ENCODE measurements around the gene TNFAIP6.

DNA sequence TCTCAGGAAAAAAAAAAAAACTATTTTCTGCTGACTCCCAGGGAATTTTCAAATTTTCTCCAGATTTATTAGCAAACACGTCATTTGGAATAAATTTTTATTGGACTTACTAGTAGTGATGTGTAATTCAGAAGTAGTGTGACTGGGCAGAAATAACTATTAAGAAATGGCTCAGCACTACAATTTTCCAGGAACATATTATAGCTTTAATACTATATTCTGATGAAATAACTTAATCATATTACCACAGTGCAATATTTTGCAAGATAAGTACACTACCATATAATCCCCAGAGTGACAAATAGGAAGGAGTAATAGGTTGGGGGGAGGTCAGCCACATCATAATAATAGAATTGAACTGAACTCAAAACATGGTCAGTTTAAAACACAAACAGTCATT is 19.7 kb upstream of the TNFAIP6 start:
- no peak for TF ChIP-seq EZH2 (IDR thresholded peaks at IDR 0.05)
- TF ChIP-seq POLR2AphosphoS5 (IDR thresholded peaks at IDR 0.05; ENCODE audit: borderline replicate concordance, low read depth, low read length), result no peak
- TF ChIP-seq FOXP2 (optimal IDR thresholded peaks at IDR 0.05; ENCODE audit: control extremely low read depth, extremely low read length, insufficient read depth), result no peak
